Gastrocnemius medialis (tissue), 4 donors: ENCODE data around the gene CES2.

ENCODE experiments used
- CTCF ChIP-seq, 5 experiments: fragments of 450-650 bp in 3 of 5; fragments of 200-600 bp in 2 of 5; sonication (generic) in 2 of 5; IDR thresholded peaks in 4 of 5; conservative IDR thresholded peaks in 1 of 5; 1 replicate in 4 of 5; 2 replicates in 1 of 5; pipeline ENCODE4 v1.5.1; 2016 to 2019; ENCODE audit warnings: antibody characterized with exemption in 5 of 5, mild to moderate bottlenecking in 3 of 5, moderate library complexity in 3 of 5
- POLR2A ChIP-seq, 2 donors: fragments of 450-650 bp; IDR thresholded peaks; one replicate each; pipeline ENCODE4 v1.6.1; 2017; ENCODE audit warnings: antibody characterized with exemption in 2 of 2, mild to moderate bottlenecking in 2 of 2, moderate library complexity in 2 of 2

- TF ChIP-seq CTCF (IDR thresholded peaks at IDR 0.05 in 4 of 5, conservative IDR thresholded peaks at IDR 0.05 in 1 of 5) (no peak), POLR2A (IDR thresholded peaks at IDR 0.05) (no peak)
Observed at GRCh38 chr16:66905633-66906539, 29.4 kb upstream of the CES2 start.
